H1 (cell line): ENCODE results near the gene DCUN1D2. TPM values are rescaled to one million over a fixed set of nuclear protein-coding genes. Genes with fewer than 3 reads are reported as not detected.
A peak's percentile ranks its signal among the peaks of the same experiment; 100 is the strongest.

Experiments used
- CTCF ChIA-PET: fragments of 300-600 bp; sonication (Branson Sonifier 250); formaldehyde crosslinking; loops from one replicate; lab custom pipeline; 2021; ENCODE audit not compliant: partially characterized antibody; lab: Charles Lee
- POLR2A ChIA-PET: fragments of 300-600 bp; sonication (Branson Sonifier 250); formaldehyde crosslinking; loops from one replicate; lab custom pipeline; 2021; ENCODE audit warnings: inconsistent platforms; ENCODE audit not compliant: partially characterized antibody; lab: Charles Lee
- DNase-seq, 2 experiments: peaks; one replicate each; pipeline versions ENCODE4 v3.0.0 to v3.0.0-alpha.2; 2010 to 2022; ENCODE audit warnings: low spot score in 2 of 2, low read depth in 1 of 2, mixed read lengths in 1 of 2
- FAIRE-seq: peaks from 2 replicates; lab custom pipeline; 2011; peaks lifted over from hg19 to GRCh38; lab: Jason Lieb, UNC
- H2AFZ ChIP-seq: 2 replicates; pipeline ENCODE4 v1.8.1; 2012; ENCODE audit warnings: low read length, inconsistent platforms
- H2AK5ac ChIP-seq: 2 replicates; pipeline ENCODE4 v1.6.1; 2013; ENCODE audit warnings: low read depth, low read length
- H2BK120ac ChIP-seq: replicated peaks from 2 replicates; pipeline ENCODE3; 2013; ENCODE audit warnings: low read depth, low read length, inconsistent platforms
- H2BK12ac ChIP-seq: 2 replicates; pipeline ENCODE4 v1.6.1; 2013; ENCODE audit warnings: low read depth, low read length
- H2BK15ac ChIP-seq: 2 replicates; pipeline ENCODE4 v1.6.1; 2013; ENCODE audit warnings: low read length
- H2BK20ac ChIP-seq: 2 replicates; pipeline ENCODE4 v1.6.1; 2013; ENCODE audit warnings: low read length
- H2BK5ac ChIP-seq: 2 replicates; pipeline ENCODE4 v1.6.1; 2013; ENCODE audit warnings: low read depth, low read length
- H3K14ac ChIP-seq: 2 replicates; pipeline ENCODE4 v1.6.1; 2013; ENCODE audit warnings: inconsistent platforms; ENCODE audit not compliant: insufficient read length
- H3K18ac ChIP-seq: 2 replicates; pipeline ENCODE4 v1.6.1; 2013; ENCODE audit warnings: low read length; ENCODE audit errors: extremely low read depth
- H3K23ac ChIP-seq: 2 replicates; pipeline ENCODE4 v1.6.1; 2013; ENCODE audit warnings: inconsistent platforms; ENCODE audit not compliant: insufficient read length
- H3K23me2 ChIP-seq: 2 replicates; pipeline ENCODE4 v1.6.1; 2013; ENCODE audit warnings: low read depth, low read length
- H3K27ac ChIP-seq: 2 replicates; pipeline ENCODE4 v1.6.1; 2011; ENCODE audit warnings: low read depth, low read length, inconsistent platforms
- H3K27me3 ChIP-seq, 4 experiments: replicated peaks in 1 of 4; 1 replicate in 1 of 4; 2 replicates in 3 of 4; pipeline versions ENCODE4 v1.6.1 to v1.8.1; 2011 to 2013; ENCODE audit warnings: low read length in 3 of 4, mild to moderate bottlenecking in 3 of 4, inconsistent platforms in 2 of 4, mixed read lengths in 2 of 4, moderate library complexity in 1 of 4; ENCODE audit not compliant: control insufficient read depth in 3 of 4, insufficient read depth in 3 of 4; ENCODE audit errors: extremely low read depth in 1 of 4
- H3K36me3 ChIP-seq, 4 experiments: 2 replicates each; pipeline versions ENCODE4 v1.6.1 to v1.8.1; 2011 to 2013; ENCODE audit warnings: mild to moderate bottlenecking in 4 of 4, low read length in 3 of 4, moderate library complexity in 2 of 4, control low read depth in 1 of 4, inconsistent platforms in 1 of 4; ENCODE audit not compliant: insufficient read depth in 4 of 4, control insufficient read depth in 2 of 4
- H3K4ac ChIP-seq: replicated peaks from 2 replicates; pipeline ENCODE3; 2013; ENCODE audit warnings: low read length, low read depth, mixed read lengths, inconsistent platforms; ENCODE audit not compliant: insufficient read length
- H3K4me1 ChIP-seq, 4 experiments: replicated peaks in 1 of 4; 1 replicate in 1 of 4; 2 replicates in 3 of 4; pipeline versions ENCODE4 v1.6.1 to v1.8.1; 2011 to 2013; ENCODE audit warnings: low read length in 3 of 4, inconsistent platforms in 2 of 4, mixed read lengths in 1 of 4; ENCODE audit not compliant: insufficient read depth in 4 of 4, control insufficient read depth in 3 of 4
- H3K4me2 ChIP-seq, 2 experiments: 2 replicates each; pipeline versions ENCODE4 v1.6.1 to v1.8.1; 2011 to 2013; ENCODE audit warnings: low read depth in 2 of 2, low read length in 2 of 2, control low read depth in 1 of 2, inconsistent platforms in 1 of 2, mild to moderate bottlenecking in 1 of 2; ENCODE audit not compliant: insufficient read depth in 1 of 2
- H3K4me3 ChIP-seq, 4 experiments: fragments of 200-600, 300-600 bp in 1 of 4; sonication (generic), shearing (Covaris generic), sonication (Bioruptor Twin) in 1 of 4; 2 replicates each; pipeline versions ENCODE4 v1.5.1 to v1.8.1; 2011 to 2016; ENCODE audit warnings: low read length in 4 of 4, low read depth in 3 of 4, control low read depth in 2 of 4, inconsistent platforms in 2 of 4, mild to moderate bottlenecking in 2 of 4, mixed read lengths in 1 of 4, moderate library complexity in 1 of 4; ENCODE audit not compliant: insufficient read depth in 2 of 4; ENCODE audit errors: extremely low read depth in 1 of 4
- H3K56ac ChIP-seq: replicated peaks from 2 replicates; pipeline ENCODE3; 2013; ENCODE audit warnings: low read depth, mild to moderate bottlenecking, mixed read lengths, low read length, inconsistent platforms; ENCODE audit not compliant: insufficient read length
- H3K79me1 ChIP-seq: 2 replicates; pipeline ENCODE4 v1.6.1; 2013; ENCODE audit warnings: low read depth, low read length, control low read depth
- H3K79me2 ChIP-seq, 2 experiments: 2 replicates each; pipeline versions ENCODE4 v1.6.1 to v1.8.1; 2012 to 2013; ENCODE audit warnings: low read length in 2 of 2, mild to moderate bottlenecking in 2 of 2, inconsistent platforms in 1 of 2; ENCODE audit not compliant: insufficient read depth in 2 of 2, control insufficient read depth in 1 of 2
- H3K9ac ChIP-seq, 4 experiments: replicated peaks in 1 of 4; 1 replicate in 1 of 4; 2 replicates in 3 of 4; pipeline versions ENCODE4 v1.6.1 to v1.8.1; 2011 to 2013; ENCODE audit warnings: low read depth in 3 of 4, low read length in 3 of 4, control low read depth in 2 of 4, mild to moderate bottlenecking in 2 of 4, moderate library complexity in 2 of 4, inconsistent platforms in 1 of 4; ENCODE audit errors: extremely low read depth in 1 of 4
- H3K9me3 ChIP-seq, 2 experiments: 2 replicates each; pipeline versions ENCODE4 v1.6.1 to v1.8.1; 2012 to 2013; ENCODE audit warnings: mild to moderate bottlenecking in 2 of 2, moderate library complexity in 2 of 2, control low read depth in 1 of 2, inconsistent platforms in 1 of 2, low read depth in 1 of 2, low read length in 1 of 2, mixed read lengths in 1 of 2; ENCODE audit not compliant: insufficient read depth in 2 of 2
- H4K20me1 ChIP-seq, 2 experiments: replicated peaks in 1 of 2; 2 replicates each; pipeline versions ENCODE3 to v1.8.1; 2011 to 2013; ENCODE audit warnings: inconsistent platforms in 2 of 2, low read length in 2 of 2, mild to moderate bottlenecking in 1 of 2; ENCODE audit not compliant: insufficient read depth in 2 of 2, control insufficient read depth in 1 of 2
- H4K5ac ChIP-seq: 2 replicates; pipeline ENCODE4 v1.6.1; 2013; ENCODE audit warnings: low read length, low read depth, mixed read lengths, inconsistent platforms; ENCODE audit not compliant: insufficient read length
- H4K8ac ChIP-seq: 2 replicates; pipeline ENCODE4 v1.8.0; 2013; ENCODE audit warnings: mild to moderate bottlenecking, moderate library complexity, low read length, inconsistent platforms; ENCODE audit not compliant: insufficient read depth; ENCODE audit errors: extremely low read depth
- H4K91ac ChIP-seq: replicated peaks from 2 replicates; pipeline ENCODE3; 2013; ENCODE audit warnings: low read length, mixed read lengths, inconsistent platforms; ENCODE audit not compliant: insufficient read length
- ATF2 ChIP-seq: IDR thresholded peaks from 2 replicates; pipeline ENCODE4 v1.6.1; 2012; ENCODE audit warnings: low read length, inconsistent platforms
- HDAC2 ChIP-seq, 2 experiments: fragments of 300-600 bp in 1 of 2; sonication (generic) in 1 of 2; IDR thresholded peaks; 2 replicates each; pipeline ENCODE4 v1.6.1; 2011 to 2012; ENCODE audit warnings: low read depth in 2 of 2, low read length in 2 of 2, mild to moderate bottlenecking in 2 of 2, moderate library complexity in 2 of 2, borderline replicate concordance in 1 of 2, inconsistent platforms in 1 of 2
- POLR2A ChIP-seq, 2 experiments: IDR thresholded peaks; 1 replicate in 1 of 2; 2 replicates in 1 of 2; pipeline ENCODE4 v1.6.1; 2011; ENCODE audit warnings: low read depth in 2 of 2, low read length in 2 of 2, mild to moderate bottlenecking in 2 of 2; ENCODE audit errors: control extremely low read depth in 1 of 2
- POLR2AphosphoS5 ChIP-seq: IDR thresholded peaks from 2 replicates; pipeline ENCODE4 v1.6.1; 2011; ENCODE audit warnings: low read depth, low read length
- TEAD4 ChIP-seq: IDR thresholded peaks from 2 replicates; pipeline ENCODE4 v1.6.1; 2012; ENCODE audit warnings: low read depth, low read length, inconsistent platforms, mixed read lengths
- WGBS, 2 experiments: shearing (Covaris generic) in 1 of 2; methylation state at CpG; one replicate each; pipeline versions ENCODE4 v1.1.6 to v1.1.7; 2013 to 2015; ENCODE audit warnings: low lambda C conversion rate in 2 of 2, mixed read lengths in 2 of 2, inconsistent platforms in 1 of 2, low coverage in 1 of 2, missing lambda C conversion rate in 1 of 2; ENCODE audit not compliant: insufficient replicate concordance in 2 of 2, insufficient coverage in 1 of 2, insufficient read length in 1 of 2; ENCODE audit errors: extremely low coverage in 1 of 2, missing lambda C conversion rate in 1 of 2; 5-methylcytosine and 5-hydroxymethylcytosine counted together
- polyA plus RNA-seq, 7 experiments: library from polyadenylated mRNA; depleted of rRNA in 3 of 7; stranded (reverse) in 5 of 7; unstranded in 2 of 7; fragments of >200 nt in 5 of 7; fragments of 200-250 nt in 2 of 7; gene quantifications; 1 replicate in 5 of 7; 2 replicates in 1 of 7; 4 replicates in 1 of 7; pipeline versions ENCODE4 v1.2.1 to v1.2.3, GENCODE V29; 2011 to 2013; ENCODE audit warnings: missing spikeins in 2 of 7, mixed read lengths in 2 of 7
- total RNA-seq: library from RNA; stranded (reverse); fragmentation: NEBNext Ultra II Directional; extraction: Animal tissue kit (Norgen Biotek cat#: 25700); gene quantifications from 2 replicates; pipeline ENCODE4 v1.2.1, GENCODE V29; 2021

DCUN1D2 gene
- total and polyA plus RNA-seq, 2 of the 8 experiments (the other 6 are each of a cell fraction or from before 2014, with no cell fraction given): 19.5 to 35.3 TPM

DNA sequence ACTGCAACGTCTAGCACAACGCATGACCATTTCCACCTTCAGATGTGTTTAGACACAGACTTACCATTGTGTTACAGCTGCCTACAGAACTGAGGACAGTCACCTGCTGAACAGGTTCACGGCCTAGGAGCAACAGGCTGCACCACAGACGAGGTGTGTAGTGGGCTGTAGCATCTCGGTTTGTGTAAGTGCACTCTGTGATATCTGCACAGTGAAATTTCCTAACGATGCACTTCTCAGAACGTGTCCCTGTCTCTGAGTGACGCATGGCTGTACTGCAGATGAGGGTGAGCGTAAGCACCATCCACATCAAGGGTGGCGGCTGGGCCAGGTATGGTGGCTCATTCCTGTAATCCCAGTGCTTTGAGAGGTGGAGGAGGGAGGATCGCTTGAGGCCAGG, 15.2 kb downstream of the DCUN1D2 start:
- H2AFZ ChIP-seq: no peak overlapping the region
- no peak overlapping the region for H3K4me2 ChIP-seq
- H2BK5ac ChIP-seq: no peak overlapping the region
- WGBS, 2 experiments: 96% methylated on average over 11 of the region's 11 CpGs; no CpG with 5 or more reads in 1 of the 2 experiments
- H4K5ac ChIP-seq: no peak overlapping the region
- H3K36me3 ChIP-seq: peaks cover 2 to 55% (median 30%) of the 10 kb centered on the region in 4 experiments; a peak in 7 of 8 replicates
- H3K79me2 ChIP-seq: peaks cover 0 to 9% of the 10 kb centered on the region in 2 experiments; a peak in 2 of 4 replicates
- peaks cover 3 to 12% of the 10 kb centered on the region in 2 experiments for H4K20me1 ChIP-seq
- H3K4me1 ChIP-seq: no peaks in the 10 kb centered on the region
- no peak overlapping the region for H4K91ac ChIP-seq
- no peaks in the 10 kb centered on the region for H3K9me3 ChIP-seq
- POLR2A ChIA-PET: interaction anchor here (1.2 to 2.8 kb wide), 2 partner anchors 7 to 14 kb away, joined by 5 to 10 read pairs; no protein-coding TSS in a partner anchor
- H3K4ac ChIP-seq: no peak overlapping the region
- no peaks in the 10 kb centered on the region; the same call in 1 of the 2 replicates for H3K79me1 ChIP-seq
- FAIRE-seq: no peak
- H2BK20ac ChIP-seq: no peak overlapping the region
- H3K9ac ChIP-seq: no peak overlapping the region
- no peaks in the 10 kb centered on the region for H3K27me3 ChIP-seq
- no peak overlapping the region for H3K18ac ChIP-seq
- no peak overlapping the region for H2BK12ac ChIP-seq
- H4K8ac ChIP-seq: no peak overlapping the region; the same call in 1 of the 2 replicates
- H3K56ac ChIP-seq: no peak overlapping the region
- no peak for DNase-seq
- CTCF ChIA-PET: interaction anchor here (0.6 to 3.5 kb wide), 5 partner anchors 8 to 695 kb away, joined by 3 to 18 read pairs (median 4); no protein-coding TSS in a partner anchor
- no peaks in the 10 kb centered on the region for H3K23me2 ChIP-seq
- no peak overlapping the region for H3K14ac ChIP-seq
- H3K27ac ChIP-seq: no peak overlapping the region; the same call in 1 of the 2 replicates
- H2BK15ac ChIP-seq: no peak overlapping the region
- H3K23ac ChIP-seq: no peak overlapping the region
- no peak overlapping the region for H3K4me3 ChIP-seq
- no peak overlapping the region for H2BK120ac ChIP-seq
- H2AK5ac ChIP-seq: no peak overlapping the region
- no peak for TF ChIP-seq ATF2
- no peak for TF ChIP-seq HDAC2 (IDR thresholded peaks at IDR 0.05; ENCODE audit: borderline replicate concordance in 1 of 2, low read depth in 2 of 2, low read length in 2 of 2)
- TF ChIP-seq POLR2AphosphoS5: 0 out of 2 replicates have a peak, but pooled peaks have one; percentile 13
- no peak for TF ChIP-seq TEAD4
- no peak for TF ChIP-seq POLR2A (IDR thresholded peaks at IDR 0.05; ENCODE audit: control extremely low read depth in 1 of 2, low read depth in 2 of 2, low read length in 2 of 2)
